Keratinocyte (primary cell): Measurements from ENCODE around the gene C1QTNF9B. TPM values are rescaled to one million over a fixed set of nuclear protein-coding genes. Genes with fewer than 3 reads are reported as not detected.

ENCODE experiments used
- DNase-seq: peaks from one replicate; pipeline ENCODE4 v3.0.0-alpha.2; 2011; ENCODE audit warnings: low read depth, missing footprints, low spot score
- FAIRE-seq: peaks from 2 replicates; lab custom pipeline; 2011; peaks lifted over from hg19 to GRCh38; lab: Jason Lieb, UNC
- H2AFZ ChIP-seq: 2 replicates; pipeline ENCODE4 v1.6.0; 2012; ENCODE audit warnings: low read length, control low read depth, inconsistent platforms; ENCODE audit not compliant: control insufficient read depth
- H3K27ac ChIP-seq: 2 replicates; pipeline ENCODE4 v1.5.1; 2011; ENCODE audit warnings: low read length; ENCODE audit not compliant: control insufficient read depth, insufficient read depth
- H3K27me3 ChIP-seq: 3 replicates; pipeline ENCODE4 v1.6.0; 2011; ENCODE audit warnings: low read length; ENCODE audit not compliant: control insufficient read depth, insufficient read depth; ENCODE audit errors: extremely low read depth
- H3K36me3 ChIP-seq, 2 experiments: 2 replicates in 1 of 2; 3 replicates in 1 of 2; pipeline ENCODE4 v1.5.1; 2011; ENCODE audit warnings: low read length in 2 of 2, mild to moderate bottlenecking in 1 of 2; ENCODE audit not compliant: control insufficient read depth in 2 of 2, insufficient read depth in 2 of 2; ENCODE audit errors: extremely low read depth in 1 of 2
- H3K4me1 ChIP-seq: 3 replicates; pipeline ENCODE4 v1.5.1; 2011; ENCODE audit warnings: low read length; ENCODE audit not compliant: control insufficient read depth, insufficient read depth; ENCODE audit errors: extremely low read depth
- H3K4me2 ChIP-seq: 3 replicates; pipeline ENCODE4 v1.6.0; 2011; ENCODE audit warnings: low read depth, low read length; ENCODE audit not compliant: control insufficient read depth, insufficient read depth; ENCODE audit errors: extremely low read depth
- H3K4me3 ChIP-seq, 3 experiments: fragments of 200-600 bp in 1 of 3; sonication (generic) in 1 of 3; 2 replicates in 2 of 3; 3 replicates in 1 of 3; pipeline ENCODE4 v1.5.1; 2011 to 2016; ENCODE audit warnings: low read length in 3 of 3, mild to moderate bottlenecking in 3 of 3, control low read depth in 2 of 3, inconsistent platforms in 1 of 3, low read depth in 1 of 3, mixed read lengths in 1 of 3, mixed run types in 1 of 3, moderate library complexity in 1 of 3; ENCODE audit not compliant: control insufficient read depth in 2 of 3, insufficient read depth in 2 of 3; ENCODE audit errors: extremely low read depth in 1 of 3
- H3K79me2 ChIP-seq: 2 replicates; pipeline ENCODE4 v1.6.0; 2012; ENCODE audit warnings: low read length; ENCODE audit not compliant: control insufficient read depth, insufficient read depth
- H3K9ac ChIP-seq: 3 replicates; pipeline ENCODE4 v1.6.0; 2011; ENCODE audit warnings: low read length; ENCODE audit not compliant: control insufficient read depth, insufficient read depth; ENCODE audit errors: extremely low read depth
- H3K9me1 ChIP-seq: 3 replicates; pipeline ENCODE4 v1.6.0; 2011; ENCODE audit warnings: low read length; ENCODE audit not compliant: control insufficient read depth, insufficient read depth; ENCODE audit errors: extremely low read depth
- H3K9me3 ChIP-seq: 2 replicates; pipeline ENCODE4 v1.5.1; 2012; ENCODE audit warnings: low read depth, low read length; ENCODE audit not compliant: control insufficient read depth
- H4K20me1 ChIP-seq: 3 replicates; pipeline ENCODE4 v1.6.0; 2011; ENCODE audit warnings: low read length; ENCODE audit not compliant: control insufficient read depth, insufficient read depth; ENCODE audit errors: extremely low read depth
- CTCF ChIP-seq, 3 experiments: IDR thresholded peaks in 1 of 3; conservative IDR thresholded peaks in 1 of 3; optimal IDR thresholded peaks in 1 of 3; 2 replicates in 2 of 3; 3 replicates in 1 of 3; pipeline versions ENCODE3 to v1.5.1; 2011; ENCODE audit warnings: low read length in 3 of 3, mild to moderate bottlenecking in 3 of 3, moderate library complexity in 2 of 3, control low read depth in 1 of 3, inconsistent platforms in 1 of 3; ENCODE audit not compliant: insufficient read depth in 2 of 3; ENCODE audit errors: extremely low read depth in 1 of 3
- EZH2 ChIP-seq: IDR thresholded peaks from one replicate; pipeline ENCODE4 v1.6.1; 2012; ENCODE audit warnings: inconsistent platforms, mild to moderate bottlenecking, low read length, moderate library complexity
- dilution Hi-C: fragments of 300-500 bp; cut with MboI; formaldehyde crosslinking; loops from one replicate; pipeline ENCODE4 v1.7.0; 2020; ENCODE audit warnings: low sequenced_read_pairs; ENCODE audit not compliant: extremely low pct_ligation_motif_present
- polyA plus RNA-seq, 5 experiments: library from polyadenylated mRNA; depleted of rRNA in 3 of 5; stranded (reverse) in 3 of 5; stranded (forward) in 1 of 5; unstranded in 1 of 5; fragments of >200 nt; gene quantifications; 1 replicate in 1 of 5; 2 replicates in 3 of 5; 3 replicates in 1 of 5; pipeline versions ENCODE4 v1.2.1 to v1.2.3, GENCODE V29; 2011 to 2012; ENCODE audit warnings: missing spikeins in 2 of 5, low read depth in 1 of 5, low replicate concordance in 1 of 5

C1QTNF9B gene
- polyA plus RNA-seq, 1 donor (not counting 4 experiments of a cell fraction or from before 2014, with no cell fraction given) = not detected

- no peak overlapping the region for H3K4me3 ChIP-seq
- no peaks in the 10 kb centered on the region for H3K4me1 ChIP-seq
- FAIRE-seq (no peak), DNase-seq (no peak)
- no peaks in the 10 kb centered on the region for H3K27me3 ChIP-seq
- H3K36me3 ChIP-seq = no peaks in the 10 kb centered on the region
- TF ChIP-seq CTCF (optimal IDR thresholded peaks at IDR 0.05 in 1 of 3, IDR thresholded peaks at IDR 0.05 in 1 of 3, conservative IDR thresholded peaks at IDR 0.05 in 1 of 3; ENCODE audit: extremely low read depth in 1 of 3, insufficient read depth in 2 of 3, low read length in 3 of 3) = no peak
- TF ChIP-seq EZH2 = no peak
- H4K20me1 ChIP-seq = no peaks in the 10 kb centered on the region
- H3K9me3 ChIP-seq = no peaks in the 10 kb centered on the region
- no peaks in the 10 kb centered on the region for H3K9me1 ChIP-seq
- no peak overlapping the region for H3K4me2 ChIP-seq
- dilution Hi-C loops = loop anchor here (10.0 kb wide), 1 partner anchor 305 kb away; no protein-coding TSS in a partner anchor
- no peaks in the 10 kb centered on the region for H3K79me2 ChIP-seq
- no peak overlapping the region for H2AFZ ChIP-seq
- H3K27ac ChIP-seq = no peak overlapping the region
- H3K9ac ChIP-seq = no peak overlapping the region
These were observed 12.3 kb upstream of the C1QTNF9B start for GRCh38 chr13:23909606-23910005.

- dilution Hi-C loops = no loop called here
- H3K79me2 ChIP-seq = no peaks in the 10 kb centered on the region
- H3K9me1 ChIP-seq = no peaks in the 10 kb centered on the region
- H3K4me2 ChIP-seq = no peak overlapping the region
- no peak for FAIRE-seq
- H3K27ac ChIP-seq = no peak overlapping the region
- H3K9me3 ChIP-seq = no peaks in the 10 kb centered on the region
- H3K4me1 ChIP-seq = peaks cover 13% of the 10 kb centered on the region
- H4K20me1 ChIP-seq = no peaks in the 10 kb centered on the region
- no peak overlapping the region for H3K9ac ChIP-seq
- peaks cover 17% of the 10 kb centered on the region for H3K27me3 ChIP-seq
- no peak for TF ChIP-seq EZH2
- no peak for TF ChIP-seq CTCF (optimal IDR thresholded peaks at IDR 0.05 in 1 of 3, IDR thresholded peaks at IDR 0.05 in 1 of 3, conservative IDR thresholded peaks at IDR 0.05 in 1 of 3; ENCODE audit: extremely low read depth in 1 of 3, insufficient read depth in 2 of 3, low read length in 3 of 3)
- H3K36me3 ChIP-seq = no peaks in the 10 kb centered on the region
- DNase-seq = no peak
- H2AFZ ChIP-seq = no peak overlapping the region
- no peak overlapping the region for H3K4me3 ChIP-seq
These were observed 8.5 kb upstream of the C1QTNF9B start for GRCh38 chr13:23905766-23906165.
